Adipose tissue (tissue), 3 donors: Measurements from ENCODE around the gene FUT8. TPM values are rescaled to one million over a fixed set of nuclear protein-coding genes. Genes with fewer than 3 reads are reported as not detected.
A peak's percentile ranks its signal among the peaks of the same experiment; 100 is the strongest.

Experiments used
- H3K27ac ChIP-seq: one replicate; pipeline ENCODE4 v1.5.1; 2013; ENCODE audit warnings: low read depth, low read length
- WGBS, 3 donors: extraction: QIAGEN DNeasy Blood & Tissue Kit; methylation state at CpG; one replicate each; pipeline ENCODE4 v1.1.7; 2013; 5-methylcytosine and 5-hydroxymethylcytosine counted together
- polyA plus RNA-seq, 3 donors: library from polyadenylated mRNA; stranded (reverse); fragments of 200-250 nt; gene quantifications; one replicate each; pipeline ENCODE4 v1.2.3, GENCODE V29; 2013
- donor health status: healthy with polysubstance abuse.
- donor health status: Bipolar disorder and iron deficiency.
- donor health status: healthy.

FUT8 gene
- polyA plus RNA-seq = 10 to 100 TPM; 10.7 to 14.7 (median 11.4) TPM

GRCh38 chr14:65412032-65412846 is at the start of gene FUT8:
Gene FUT8, plus strand, starts transcription at chr14:65412730. Its CDS starts 148,834 bp downstream, at chr14:65561564.
- peak within 1 kb of the TSS; percentile 62 for H3K27ac ChIP-seq
- WGBS, 3 donors = 0% methylated on average over 76 to 85 of the region's 85 CpGs

GRCh38 chr14:65366802-65367565 is 45.5 kb upstream of the FUT8 start:
- 67 to 87% (median 73%) methylated on average over 3 of the region's 3 CpGs for WGBS, 3 donors

GRCh38 chr14:65369560-65369959 is 43.0 kb upstream of the FUT8 start:
- WGBS, 3 donors = 93 to 100% (median 100%) methylated on average over 1 of the region's 1 CpG
- H3K27ac ChIP-seq = no peak overlapping the region

More at GRCh38 chr14:65366802-65367565, 45.5 kb upstream of the FUT8 start:
- no peak overlapping the region for H3K27ac ChIP-seq

GRCh38 chr14:65370801-65371248 is 41.7 kb upstream of the FUT8 start:
- no peak overlapping the region for H3K27ac ChIP-seq
- 67 to 81% (median 71%) methylated on average over 7 of the region's 7 CpGs for WGBS, 3 donors

GRCh38 chr14:65371784-65372183 is 40.7 kb upstream of the FUT8 start:
- H3K27ac ChIP-seq = no peak overlapping the region
- 84 to 93% (median 93%) methylated on average over 2 of the region's 2 CpGs for WGBS, 3 donors

GRCh38 chr14:65373016-65373670 is 39.4 kb upstream of the FUT8 start:
- whole genome bisulfite sequencing, 3 donors = 59 to 74% (median 65%) methylated on average over 15 of the region's 15 CpGs
- no peak overlapping the region for H3K27ac ChIP-seq

- WGBS, 3 donors = 71 to 80% (median 75%) methylated on average over 8 of the region's 8 CpGs
- H3K27ac ChIP-seq = no peak overlapping the region
Measured at GRCh38 chr14:65373671-65374039, 38.9 kb upstream of the FUT8 start.

- no peak overlapping the region for H3K27ac ChIP-seq
- 50 to 66% (median 61%) methylated on average over 4 of the region's 4 CpGs for WGBS, 3 donors
Measured at GRCh38 chr14:65377576-65377975, 35.0 kb upstream of the FUT8 start.

- no peak overlapping the region for H3K27ac ChIP-seq
- WGBS, 3 donors = 90 to 95% (median 93%) methylated on average over 3 of the region's 3 CpGs
Measured at GRCh38 chr14:65382586-65382985, 29.9 kb upstream of the FUT8 start.

- H3K27ac ChIP-seq = no peak overlapping the region
- 88 to 90% (median 90%) methylated on average over 6 of the region's 6 CpGs for WGBS, 3 donors
Measured at GRCh38 chr14:65387171-65387570, 25.4 kb upstream of the FUT8 start.

GRCh38 chr14:65387628-65388027 is 24.9 kb upstream of the FUT8 start:
- H3K27ac ChIP-seq = no peak overlapping the region
- WGBS, 3 donors = 97 to 100% (median 97%) methylated on average over 1 of the region's 1 CpG

- no peak overlapping the region for H3K27ac ChIP-seq
Measured at GRCh38 chr14:65392296-65392695, 20.2 kb upstream of the FUT8 start.

GRCh38 chr14:65396082-65396910 is 16.2 kb upstream of the FUT8 start:
- 71 to 74% (median 72%) methylated on average over 5 of the region's 5 CpGs for WGBS, 3 donors
- H3K27ac ChIP-seq = no peak overlapping the region

More at GRCh38 chr14:65392296-65392695, 20.2 kb upstream of the FUT8 start:
- 54 to 64% (median 58%) methylated on average over 4 of the region's 4 CpGs for WGBS, 3 donors

- H3K27ac ChIP-seq = no peak overlapping the region
Measured at GRCh38 chr14:65403231-65403630, 9.3 kb upstream of the FUT8 start.

GRCh38 chr14:65408113-65408512 is 4.4 kb upstream of the FUT8 start:
- no peak overlapping the region for H3K27ac ChIP-seq
- WGBS, 3 donors = 36 to 88% (median 80%) methylated on average over 3 of the region's 3 CpGs

- H3K27ac ChIP-seq = no peak overlapping the region
Measured at GRCh38 chr14:65410640-65411039, 1.9 kb upstream of the FUT8 start.

GRCh38 chr14:65411656-65412031 is 886 bp upstream of the FUT8 start:
- 0 to 1% (median 0%) methylated on average over 31 of the region's 31 CpGs for WGBS, 3 donors
- no peak overlapping the region for H3K27ac ChIP-seq

More at GRCh38 chr14:65410640-65411039, 1.9 kb upstream of the FUT8 start:
- WGBS, 3 donors = 89 to 98% (median 93%) methylated on average over 2 of the region's 2 CpGs
